ENCODE data around the gene CALHM6.

Gene CALHM6

GRCh38 chr6:116468293-116468692, 7.1 kb downstream of the CALHM6 start:
- Histone ChIP-seq H3F3A (ENCODE audit: insufficient read depth) (no peaks in the 10 kb centered on the region), H3K9me2 (replicated peaks; ENCODE audit: insufficient read depth, low read length) (no peaks in the 10 kb centered on the region), H3K27ac (ENCODE audit: low read depth, low read length) (no peak overlapping the region), H3K27me3 (ENCODE audit: low read length) (no peaks in the 10 kb centered on the region), H3K9me3 (ENCODE audit: insufficient read depth, low read length) (no peaks in the 10 kb centered on the region), H3K4me2 (ENCODE audit: low read depth, low read length, poor library complexity, severe bottlenecking) (no peak overlapping the region), H3K4me3 (ENCODE audit: insufficient read depth, low read length, poor library complexity, severe bottlenecking) (no peak overlapping the region), H4K20me1 (ENCODE audit: low read depth, low read length) (no peaks in the 10 kb centered on the region), H3K36me3 (ENCODE audit: low read length) (no peaks in the 10 kb centered on the region), H3K9ac (ENCODE audit: low read length) (no peak overlapping the region), H2AFZ (ENCODE audit: low read depth, low read length, severe bottlenecking) (no peak overlapping the region), H3K79me2 (ENCODE audit: insufficient read depth, low read length) (no peaks in the 10 kb centered on the region)
- no peak for TF ChIP-seq CTCF (IDR thresholded peaks at IDR 0.05; ENCODE audit: insufficient read depth, low read length, poor library complexity, severe bottlenecking)
- TF ChIP-seq EZH2phosphoT487 (conservative IDR thresholded peaks at IDR 0.05; ENCODE audit: low read length), result no peak

- no peak overlapping the region for H3K4me3 ChIP-seq (ENCODE audit: insufficient read depth, low read length, poor library complexity, severe bottlenecking)
- H3K9me2 ChIP-seq (replicated peaks; ENCODE audit: insufficient read depth, low read length), result no peaks in the 10 kb centered on the region
- no peaks in the 10 kb centered on the region for H3K36me3 ChIP-seq (ENCODE audit: low read length)
- H3F3A ChIP-seq (ENCODE audit: insufficient read depth), result no peaks in the 10 kb centered on the region
- no peak overlapping the region for H3K4me2 ChIP-seq (ENCODE audit: low read depth, low read length, poor library complexity, severe bottlenecking)
- H2AFZ ChIP-seq (ENCODE audit: low read depth, low read length, severe bottlenecking), result no peak overlapping the region
- H3K27ac ChIP-seq (ENCODE audit: low read depth, low read length), result no peak overlapping the region
- no peaks in the 10 kb centered on the region for H4K20me1 ChIP-seq (ENCODE audit: low read depth, low read length)
- H3K79me2 ChIP-seq (ENCODE audit: insufficient read depth, low read length), result no peaks in the 10 kb centered on the region
- H3K27me3 ChIP-seq (ENCODE audit: low read length), result no peaks in the 10 kb centered on the region
- no peaks in the 10 kb centered on the region for H3K9me3 ChIP-seq (ENCODE audit: insufficient read depth, low read length)
- TF ChIP-seq EZH2phosphoT487 (conservative IDR thresholded peaks at IDR 0.05; ENCODE audit: low read length), result no peak
- no peak for TF ChIP-seq CTCF (IDR thresholded peaks at IDR 0.05; ENCODE audit: insufficient read depth, low read length, poor library complexity, severe bottlenecking)
- no peak overlapping the region for H3K9ac ChIP-seq (ENCODE audit: low read length)
These were observed 10.4 kb downstream of the CALHM6 start for GRCh38 chr6:116471531-116471930.

- Histone ChIP-seq H3K9ac (ENCODE audit: low read length) (no peak overlapping the region), H4K20me1 (ENCODE audit: low read depth, low read length) (no peaks in the 10 kb centered on the region), H3K27me3 (ENCODE audit: low read length) (no peaks in the 10 kb centered on the region), H3K4me2 (ENCODE audit: low read depth, low read length, poor library complexity, severe bottlenecking) (no peak overlapping the region), H3K9me2 (replicated peaks; ENCODE audit: insufficient read depth, low read length) (no peaks in the 10 kb centered on the region), H3K4me3 (ENCODE audit: insufficient read depth, low read length, poor library complexity, severe bottlenecking) (no peak overlapping the region), H3K9me3 (ENCODE audit: insufficient read depth, low read length) (no peaks in the 10 kb centered on the region), H3F3A (ENCODE audit: insufficient read depth) (no peaks in the 10 kb centered on the region), H3K36me3 (ENCODE audit: low read length) (no peaks in the 10 kb centered on the region), H3K27ac (ENCODE audit: low read depth, low read length) (no peak overlapping the region), H2AFZ (ENCODE audit: low read depth, low read length, severe bottlenecking) (no peak overlapping the region), H3K79me2 (ENCODE audit: insufficient read depth, low read length) (no peaks in the 10 kb centered on the region)
- TF ChIP-seq EZH2phosphoT487 (conservative IDR thresholded peaks at IDR 0.05; ENCODE audit: low read length) (no peak), CTCF (IDR thresholded peaks at IDR 0.05; ENCODE audit: insufficient read depth, low read length, poor library complexity, severe bottlenecking) (no peak)
These were observed 11.5 kb downstream of the CALHM6 start for GRCh38 chr6:116472706-116473105.
